Activated CD4-positive, alpha-beta T cell treated with anti-CD3 and anti-CD28 coated beads, Interleukin-2, amount 50 U/mL, for 4 hours (primary cell): ENCODE data around the gene SLC4A2.

Experiments
- DNase-seq, 2 experiments: peaks; one replicate each; pipeline ENCODE4 v3.0.0-alpha.2; 2020

SLC4A2 gene

GRCh38 chr7:151117565-151117964 is 58.2 kb downstream of the SLC4A2 start:
- DNase-seq: peak; percentile 32 to 33

GRCh38 chr7:151118108-151119054 is 59.0 kb downstream of the SLC4A2 start:
- no peak for DNase-seq

- DNase-seq: no peak
Observed at GRCh38 chr7:151119055-151119415, 59.6 kb downstream of the SLC4A2 start.

- no peak for DNase-seq
Observed at GRCh38 chr7:151119902-151120301, 60.5 kb downstream of the SLC4A2 start.

- no peak for DNase-seq
Observed at GRCh38 chr7:151120896-151121295, 61.5 kb downstream of the SLC4A2 start.

GRCh38 chr7:151121380-151122170 is 62.2 kb downstream of the SLC4A2 start:
- DNase-seq: no peak

- no peak for DNase-seq
Observed at GRCh38 chr7:151122276-151122675, 62.9 kb downstream of the SLC4A2 start.

- no peak for DNase-seq
Observed at GRCh38 chr7:151122796-151123157, 63.4 kb downstream of the SLC4A2 start.

- no peak for DNase-seq
Observed at GRCh38 chr7:151123158-151123821, 63.9 kb downstream of the SLC4A2 start.

- peak; percentile 79 to 81 for DNase-seq
Observed at GRCh38 chr7:151123822-151124464, 64.6 kb downstream of the SLC4A2 start.

- no peak for DNase-seq
Observed at GRCh38 chr7:151124481-151124880, 65.1 kb downstream of the SLC4A2 start.

- DNase-seq: no peak
Observed at GRCh38 chr7:151124899-151125399, 65.6 kb downstream of the SLC4A2 start.

- no peak for DNase-seq
Observed at GRCh38 chr7:151125470-151125845, 66.1 kb downstream of the SLC4A2 start.

- no peak for DNase-seq
Observed at GRCh38 chr7:151125846-151126481, 66.6 kb downstream of the SLC4A2 start.
